DND-41 (cell line): Measurements from ENCODE around the gene VAMP1.
"Not testable (repeated sequence)": the region's sequence is repeated elsewhere in the genome, so short reads cannot be mapped to it uniquely, and the experiment has no call there.

Experiments used
- ATAC-seq: fragments of 200-7000 bp; cut with Tn5 transposase; 3 replicates; pipeline ENCODE4 v1.9.1; 2021; ENCODE audit warnings: low read depth; ENCODE audit not compliant: insufficient read depth
- DNase-seq: peaks from one replicate; pipeline ENCODE4 v3.0.0-alpha.2; 2020
- H2AFZ ChIP-seq: 2 replicates; pipeline ENCODE4 v1.6.0; 2012; ENCODE audit warnings: low read depth, low read length
- H3K27ac ChIP-seq: 2 replicates; pipeline ENCODE4 v1.5.1; 2012; ENCODE audit warnings: low read length, inconsistent platforms
- H3K27me3 ChIP-seq: fragments of 200-600 bp; sonication (generic); 2 replicates; pipeline ENCODE4 v1.6.0; 2012; ENCODE audit warnings: low read length, mild to moderate bottlenecking, inconsistent platforms; ENCODE audit not compliant: insufficient read depth, poor library complexity
- H3K36me3 ChIP-seq: 2 replicates; pipeline ENCODE4 v1.5.1; 2012; ENCODE audit warnings: low read length, inconsistent platforms; ENCODE audit not compliant: insufficient read depth
- H3K4me1 ChIP-seq: 2 replicates; pipeline ENCODE4 v1.5.1; 2012; ENCODE audit warnings: mild to moderate bottlenecking, low read length; ENCODE audit not compliant: insufficient read depth
- H3K4me2 ChIP-seq: 2 replicates; pipeline ENCODE4 v1.6.0; 2012; ENCODE audit warnings: mild to moderate bottlenecking, moderate library complexity, low read length, inconsistent platforms; ENCODE audit not compliant: insufficient read depth
- H3K4me3 ChIP-seq, 2 experiments: fragments of 200-600 bp in 1 of 2; shearing (Covaris generic) in 1 of 2; 2 replicates each; pipeline ENCODE4 v1.5.1; 2012 to 2016; ENCODE audit warnings: inconsistent platforms in 2 of 2, low read length in 2 of 2, mild to moderate bottlenecking in 2 of 2, low read depth in 1 of 2, moderate library complexity in 1 of 2
- H3K79me2 ChIP-seq: 2 replicates; pipeline ENCODE4 v1.6.0; 2012; ENCODE audit warnings: low read length, inconsistent platforms; ENCODE audit not compliant: insufficient read depth
- H3K9ac ChIP-seq: 2 replicates; pipeline ENCODE4 v1.6.0; 2012; ENCODE audit warnings: low read depth, mild to moderate bottlenecking, inconsistent platforms, low read length, moderate library complexity
- H3K9me3 ChIP-seq: 2 replicates; pipeline ENCODE4 v1.5.1; 2012; ENCODE audit warnings: low read length, moderate library complexity, mild to moderate bottlenecking, inconsistent platforms; ENCODE audit not compliant: insufficient read depth, severe bottlenecking
- H4K20me1 ChIP-seq: 2 replicates; pipeline ENCODE4 v1.6.0; 2012; ENCODE audit warnings: low read length; ENCODE audit not compliant: insufficient read depth
- EZH2 ChIP-seq: IDR thresholded peaks from 3 replicates; pipeline ENCODE4 v1.6.1; 2012; ENCODE audit warnings: borderline replicate concordance, low read depth, mild to moderate bottlenecking, moderate library complexity, low read length, inconsistent platforms; ENCODE audit not compliant: severe bottlenecking
- TF ChIP-seq, protein P1 (sequence below): IDR thresholded peaks from 2 replicates; pipeline ENCODE4 v1.5.1; 2012; ENCODE audit warnings: borderline replicate concordance, low read length, moderate library complexity, mild to moderate bottlenecking; ENCODE audit not compliant: poor library complexity, severe bottlenecking; ENCODE audit errors: extremely low read depth

The VAMP1 gene

DNA sequence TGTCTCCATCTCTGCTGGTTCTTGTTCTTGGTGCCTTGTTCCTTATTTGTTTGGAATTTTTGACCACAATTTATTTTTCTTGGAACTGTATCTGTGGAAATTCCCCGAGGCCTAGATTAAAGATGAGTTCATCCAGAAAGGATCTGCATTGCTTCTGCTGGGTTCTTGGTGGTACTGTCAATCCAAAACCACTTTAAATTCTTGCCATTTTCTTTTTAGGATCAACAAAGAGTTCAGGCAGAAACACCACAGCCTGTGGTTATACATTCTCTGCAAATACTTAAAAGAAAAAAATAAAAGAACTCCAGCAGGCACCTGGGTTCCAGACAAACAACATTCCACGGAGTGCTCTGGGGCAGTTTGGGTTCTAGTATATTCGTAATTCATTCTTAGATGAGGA is 6.0 kb upstream of the VAMP1 start:
- no peak for TF ChIP-seq EZH2
- TF ChIP-seq, protein P1, sequence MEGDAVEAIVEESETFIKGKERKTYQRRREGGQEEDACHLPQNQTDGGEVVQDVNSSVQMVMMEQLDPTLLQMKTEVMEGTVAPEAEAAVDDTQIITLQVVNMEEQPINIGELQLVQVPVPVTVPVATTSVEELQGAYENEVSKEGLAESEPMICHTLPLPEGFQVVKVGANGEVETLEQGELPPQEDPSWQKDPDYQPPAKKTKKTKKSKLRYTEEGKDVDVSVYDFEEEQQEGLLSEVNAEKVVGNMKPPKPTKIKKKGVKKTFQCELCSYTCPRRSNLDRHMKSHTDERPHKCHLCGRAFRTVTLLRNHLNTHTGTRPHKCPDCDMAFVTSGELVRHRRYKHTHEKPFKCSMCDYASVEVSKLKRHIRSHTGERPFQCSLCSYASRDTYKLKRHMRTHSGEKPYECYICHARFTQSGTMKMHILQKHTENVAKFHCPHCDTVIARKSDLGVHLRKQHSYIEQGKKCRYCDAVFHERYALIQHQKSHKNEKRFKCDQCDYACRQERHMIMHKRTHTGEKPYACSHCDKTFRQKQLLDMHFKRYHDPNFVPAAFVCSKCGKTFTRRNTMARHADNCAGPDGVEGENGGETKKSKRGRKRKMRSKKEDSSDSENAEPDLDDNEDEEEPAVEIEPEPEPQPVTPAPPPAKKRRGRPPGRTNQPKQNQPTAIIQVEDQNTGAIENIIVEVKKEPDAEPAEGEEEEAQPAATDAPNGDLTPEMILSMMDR: no peak
- H3K4me2 ChIP-seq: no peak overlapping the region
- ATAC-seq: no peak
- H3K9ac ChIP-seq: no peak overlapping the region
- no peak for DNase-seq
- no peak overlapping the region for H2AFZ ChIP-seq
- H4K20me1 ChIP-seq: no peaks in the 10 kb centered on the region
- no peak overlapping the region for H3K27ac ChIP-seq
- H3K79me2 ChIP-seq: no peaks in the 10 kb centered on the region
- H3K9me3 ChIP-seq: no peaks in the 10 kb centered on the region
- no peaks in the 10 kb centered on the region for H3K36me3 ChIP-seq
- H3K4me3 ChIP-seq: no peak overlapping the region
- H3K27me3 ChIP-seq: no peaks in the 10 kb centered on the region
- peaks cover 2% of the 10 kb centered on the region for H3K4me1 ChIP-seq

DNA sequence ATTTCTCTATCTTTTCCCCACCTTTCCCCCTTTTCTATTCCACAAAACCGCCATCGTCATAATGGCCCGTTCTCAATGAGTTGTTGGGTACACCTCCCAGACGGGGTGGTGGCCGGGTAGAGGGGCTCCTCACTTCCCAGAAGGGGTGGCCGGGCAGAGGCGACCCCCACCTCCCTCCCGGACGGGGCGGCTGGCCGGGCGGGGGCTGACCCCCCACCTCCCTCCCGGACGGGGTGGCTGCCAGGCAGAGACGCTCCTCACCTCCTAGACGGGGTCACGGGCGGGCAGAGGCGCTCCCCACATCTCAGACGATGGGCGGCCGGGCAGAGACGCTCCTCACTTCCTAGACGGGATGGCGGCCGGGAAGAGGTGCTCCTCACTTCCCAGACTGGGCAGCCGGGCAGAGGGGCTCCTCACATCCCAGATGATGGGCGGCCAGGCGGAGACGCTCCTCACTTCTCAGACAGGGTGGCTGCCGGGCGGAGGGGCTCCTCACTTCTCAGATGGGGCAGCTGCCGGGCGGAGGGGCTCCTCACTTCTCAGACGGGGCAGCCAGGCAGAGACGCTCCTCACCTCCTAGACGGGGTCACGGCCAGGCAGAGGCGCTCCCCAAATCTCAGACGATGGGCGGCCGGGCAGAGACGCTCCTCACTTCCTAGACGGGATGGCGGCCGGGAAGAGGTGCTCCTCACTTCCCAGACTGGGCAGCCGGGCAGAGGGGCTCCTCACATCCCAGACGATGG is 4.9 kb upstream of the VAMP1 start:
- DNase-seq, H3K79me2 ChIP-seq, H3K4me1 ChIP-seq, H3K36me3 ChIP-seq, H4K20me1 ChIP-seq, H3K9ac ChIP-seq, H3K9me3 ChIP-seq, H3K27ac ChIP-seq, ATAC-seq, H3K4me2 ChIP-seq, H2AFZ ChIP-seq, H3K27me3 ChIP-seq, H3K4me3 ChIP-seq: not testable (repeated sequence)

DNA sequence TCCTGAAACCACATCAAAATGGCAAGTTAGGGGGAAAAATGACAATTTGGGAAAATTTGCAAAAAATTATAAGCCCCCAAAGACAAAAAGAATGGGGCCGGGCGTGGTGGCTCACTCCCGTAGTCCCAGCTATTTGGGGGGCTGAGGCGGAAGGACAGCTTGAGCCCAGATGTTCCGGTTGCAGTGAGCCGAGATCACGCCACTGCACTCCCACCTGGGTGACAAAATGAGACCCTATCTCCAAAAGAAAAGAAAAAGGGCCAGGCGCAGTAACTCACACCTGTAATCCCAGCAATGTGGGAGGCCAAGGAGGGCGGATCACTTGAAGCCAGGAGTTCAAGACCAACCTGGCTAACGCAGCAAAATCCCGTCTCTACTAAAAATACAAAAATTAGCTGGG is 2.0 kb upstream of the VAMP1 start:
- ATAC-seq: no peak
- DNase-seq: no peak
- Histone ChIP-seq H3K36me3 (peaks cover 3% of the 10 kb centered on the region), H3K4me2 (no peak overlapping the region), H3K27ac (no peak overlapping the region), H3K9me3 (no peaks in the 10 kb centered on the region), H3K27me3 (no peaks in the 10 kb centered on the region), H4K20me1 (no peaks in the 10 kb centered on the region), H3K79me2 (peaks cover 27% of the 10 kb centered on the region), H2AFZ (no peak overlapping the region), H3K4me1 (peaks cover 33% of the 10 kb centered on the region), H3K4me3 (no peak overlapping the region), H3K9ac (no peak overlapping the region)
- no peak for TF ChIP-seq EZH2
- TF ChIP-seq, protein P1: no peak

DNA sequence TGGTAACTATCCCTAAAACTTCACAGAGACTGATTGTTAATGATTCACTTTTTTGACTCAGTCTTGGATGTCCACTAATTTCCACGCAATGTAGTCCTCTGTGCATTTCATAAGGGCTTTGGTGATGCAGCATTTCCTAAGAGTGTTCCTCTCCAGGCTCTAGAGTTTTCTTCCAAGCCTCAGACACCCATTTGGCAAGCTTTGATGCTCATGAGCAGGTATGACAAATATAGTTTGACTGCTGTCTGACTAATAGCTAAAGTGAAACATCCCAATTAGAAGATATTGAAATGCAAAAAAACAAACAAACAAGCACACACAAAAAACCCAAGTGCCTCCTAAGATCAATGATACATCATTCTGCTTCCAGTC is 1.5 kb upstream of the VAMP1 start:
- H3K9me3 ChIP-seq: no peaks in the 10 kb centered on the region
- no peaks in the 10 kb centered on the region for H3K27me3 ChIP-seq
- ATAC-seq (no peak), DNase-seq (no peak)
- peaks cover 3% of the 10 kb centered on the region for H3K36me3 ChIP-seq
- no peaks in the 10 kb centered on the region for H4K20me1 ChIP-seq
- H3K9ac ChIP-seq: no peak overlapping the region
- peaks cover 27% of the 10 kb centered on the region for H3K79me2 ChIP-seq
- no peak overlapping the region for H3K4me3 ChIP-seq
- no peak for TF ChIP-seq EZH2
- TF ChIP-seq, protein P1: no peak
- no peak overlapping the region for H3K4me2 ChIP-seq
- H3K27ac ChIP-seq: no peak overlapping the region
- H3K4me1 ChIP-seq: peaks cover 33% of the 10 kb centered on the region
- no peak overlapping the region for H2AFZ ChIP-seq
